ENCODE data around the gene SEZ6L. TPM values are rescaled to one million over a fixed set of nuclear protein-coding genes. Genes with fewer than 3 reads are reported as not detected.

Gene SEZ6L
- total and polyA plus RNA-seq, 2 experiments from 2014 or later = 0.43 to 0.44 TPM

GRCh38 chr22:26416670-26417276 lies 247.5 kb downstream of the SEZ6L start:
- H3K9me2 ChIP-seq (replicated peaks; ENCODE audit: insufficient read depth) = no peaks in the 10 kb centered on the region
- no peak overlapping the region for H3K4me2 ChIP-seq
- H2AFZ ChIP-seq = no peak overlapping the region
- H3K27me3 ChIP-seq = peaks cover 18% of the 10 kb centered on the region
- H3K36me3 ChIP-seq (replicated peaks; ENCODE audit: insufficient read depth, low read depth) = no peaks in the 10 kb centered on the region
- peak; percentile 54 for DNase-seq (ENCODE audit: low spot score)
- TF ChIP-seq, protein P1, sequence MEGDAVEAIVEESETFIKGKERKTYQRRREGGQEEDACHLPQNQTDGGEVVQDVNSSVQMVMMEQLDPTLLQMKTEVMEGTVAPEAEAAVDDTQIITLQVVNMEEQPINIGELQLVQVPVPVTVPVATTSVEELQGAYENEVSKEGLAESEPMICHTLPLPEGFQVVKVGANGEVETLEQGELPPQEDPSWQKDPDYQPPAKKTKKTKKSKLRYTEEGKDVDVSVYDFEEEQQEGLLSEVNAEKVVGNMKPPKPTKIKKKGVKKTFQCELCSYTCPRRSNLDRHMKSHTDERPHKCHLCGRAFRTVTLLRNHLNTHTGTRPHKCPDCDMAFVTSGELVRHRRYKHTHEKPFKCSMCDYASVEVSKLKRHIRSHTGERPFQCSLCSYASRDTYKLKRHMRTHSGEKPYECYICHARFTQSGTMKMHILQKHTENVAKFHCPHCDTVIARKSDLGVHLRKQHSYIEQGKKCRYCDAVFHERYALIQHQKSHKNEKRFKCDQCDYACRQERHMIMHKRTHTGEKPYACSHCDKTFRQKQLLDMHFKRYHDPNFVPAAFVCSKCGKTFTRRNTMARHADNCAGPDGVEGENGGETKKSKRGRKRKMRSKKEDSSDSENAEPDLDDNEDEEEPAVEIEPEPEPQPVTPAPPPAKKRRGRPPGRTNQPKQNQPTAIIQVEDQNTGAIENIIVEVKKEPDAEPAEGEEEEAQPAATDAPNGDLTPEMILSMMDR (IDR thresholded peaks at IDR 0.05; ENCODE audit: poor library complexity) = no peak
- TF ChIP-seq EZH2phosphoT487 (IDR thresholded peaks at IDR 0.05; ENCODE audit: low read depth, severe bottlenecking, unreplicated experiment) (no peak), EZH2 (IDR thresholded peaks at IDR 0.05; ENCODE audit: borderline replicate concordance) (no peak)
- H3K4me1 ChIP-seq (ENCODE audit: insufficient read depth) = no peaks in the 10 kb centered on the region
- H4K20me1 ChIP-seq (ENCODE audit: insufficient read depth, poor library complexity, severe bottlenecking) = no peaks in the 10 kb centered on the region
- H3K9me3 ChIP-seq (ENCODE audit: low read depth) = no peaks in the 10 kb centered on the region
- 16% methylated on average over 9 of the region's 9 CpGs for WGBS (ENCODE audit: low lambda C conversion rate, missing lambda C conversion rate)
- no peak overlapping the region for H3K27ac ChIP-seq
- no peak overlapping the region for H3K4me3 ChIP-seq
- no peaks in the 10 kb centered on the region for H3K79me2 ChIP-seq

DNA sequence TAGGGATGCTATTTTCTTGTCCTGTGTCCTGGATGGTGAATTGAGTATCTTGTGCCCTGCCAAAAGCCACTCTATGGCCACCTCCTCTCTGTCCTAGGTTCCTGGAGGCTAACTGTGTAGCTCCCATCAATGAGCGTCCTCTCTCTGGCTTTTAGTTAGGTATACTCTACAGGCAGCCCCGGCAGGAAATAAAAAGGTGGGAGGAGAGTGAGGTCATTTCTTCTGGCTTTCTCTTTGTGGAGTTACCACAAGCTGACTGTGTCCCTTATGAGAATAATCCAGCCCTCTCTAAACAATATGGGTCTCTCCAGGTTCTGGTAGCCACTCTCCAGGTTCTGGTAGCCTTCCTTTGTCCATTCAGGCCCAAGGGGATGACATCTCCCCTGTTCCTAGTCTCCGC lies 248.1 kb downstream of the SEZ6L start:
- DNase-seq (ENCODE audit: low spot score) = no peak
- H3K27me3 ChIP-seq = peaks cover 12% of the 10 kb centered on the region
- no peaks in the 10 kb centered on the region for H3K9me2 ChIP-seq (replicated peaks; ENCODE audit: insufficient read depth)
- no peaks in the 10 kb centered on the region for H3K36me3 ChIP-seq (replicated peaks; ENCODE audit: insufficient read depth, low read depth)
- no peaks in the 10 kb centered on the region for H3K4me1 ChIP-seq (ENCODE audit: insufficient read depth)
- H3K4me2 ChIP-seq = no peak overlapping the region
- H3K27ac ChIP-seq = no peak overlapping the region
- TF ChIP-seq, protein P1 (IDR thresholded peaks at IDR 0.05; ENCODE audit: poor library complexity) = no peak
- TF ChIP-seq EZH2 (IDR thresholded peaks at IDR 0.05; ENCODE audit: borderline replicate concordance) = no peak
- no peak for TF ChIP-seq EZH2phosphoT487 (IDR thresholded peaks at IDR 0.05; ENCODE audit: low read depth, severe bottlenecking, unreplicated experiment)
- H3K79me2 ChIP-seq = no peaks in the 10 kb centered on the region
- no peaks in the 10 kb centered on the region for H4K20me1 ChIP-seq (ENCODE audit: insufficient read depth, poor library complexity, severe bottlenecking)
- H2AFZ ChIP-seq = no peak overlapping the region
- H3K9me3 ChIP-seq (ENCODE audit: low read depth) = no peaks in the 10 kb centered on the region
- H3K4me3 ChIP-seq = no peak overlapping the region
- 84% methylated on average over 3 of the region's 3 CpGs for WGBS (ENCODE audit: low lambda C conversion rate, missing lambda C conversion rate)

GRCh38 chr22:26418620-26419019 lies 249.4 kb downstream of the SEZ6L start:
- Histone ChIP-seq H4K20me1 (ENCODE audit: insufficient read depth, poor library complexity, severe bottlenecking) (no peaks in the 10 kb centered on the region), H3K4me3 (no peak overlapping the region), H2AFZ (no peak overlapping the region), H3K27ac (no peak overlapping the region), H3K4me1 (ENCODE audit: insufficient read depth) (no peaks in the 10 kb centered on the region), H3K4me2 (no peak overlapping the region), H3K9me3 (ENCODE audit: low read depth) (peaks cover 4% of the 10 kb centered on the region), H3K79me2 (no peaks in the 10 kb centered on the region), H3K27me3 (peaks cover 11% of the 10 kb centered on the region), H3K36me3 (replicated peaks; ENCODE audit: insufficient read depth, low read depth) (no peaks in the 10 kb centered on the region), H3K9me2 (replicated peaks; ENCODE audit: insufficient read depth) (no peaks in the 10 kb centered on the region)
- TF ChIP-seq EZH2phosphoT487 (IDR thresholded peaks at IDR 0.05; ENCODE audit: low read depth, severe bottlenecking, unreplicated experiment) = no peak
- TF ChIP-seq EZH2 (IDR thresholded peaks at IDR 0.05; ENCODE audit: borderline replicate concordance) = no peak
- TF ChIP-seq, protein P1 (IDR thresholded peaks at IDR 0.05; ENCODE audit: poor library complexity) = no peak
- no peak for DNase-seq (ENCODE audit: low spot score)
- 48% methylated on average over 3 of the region's 3 CpGs for WGBS (ENCODE audit: low lambda C conversion rate, missing lambda C conversion rate)

Measured in hepatocyte (in vitro differentiated cells).